ENCODE data around the gene WNK2. TPM values are rescaled to one million over a fixed set of nuclear protein-coding genes. Genes with fewer than 3 reads are reported as not detected.

Gene WNK2
- total and polyA plus RNA-seq, 12 donors = 16.6 to 236 (median 178) TPM

- intact Hi-C loops (cut with DNase I) = loop anchor here in 8 of 10 donors (1.0 to 10.0 kb wide), 7 partner anchors 145 to 201 kb away; no protein-coding TSS in a partner anchor
- no peak for TF ChIP-seq CTCF (IDR thresholded peaks at IDR 0.05)
- Histone ChIP-seq H3K27ac (peak overlapping the region in 9 of 10 donors; percentile 2 to 58 (median 39)), H3K27me3 (no peaks in the 10 kb centered on the region), H3K4me3 (no peak overlapping the region), H3K36me3 (peaks cover 0 to 4% (median 0%) of the 10 kb centered on the region in 9 donors), H3K4me1 (peaks cover 9 to 50% (median 24%) of the 10 kb centered on the region in 9 donors), H3K9me3 (no peaks in the 10 kb centered on the region)
- 54% methylated on average over 15 of the region's 15 CpGs for WGBS, 2 donors
- ATAC-seq (peak in 7 of 8 donors; percentile 16 to 49 (median 40)), DNase-seq (peak in 1 of 2 donors; percentile 41)
These were observed 121.6 kb downstream of the WNK2 start for GRCh38 chr9:93305497-93306020.

- no peaks in the 10 kb centered on the region for H3K27me3 ChIP-seq
- no peak overlapping the region for H3K4me3 ChIP-seq
- intact Hi-C loops (cut with DNase I) = loop anchor here in 4 of 10 donors (5.0 to 10.0 kb wide), 3 partner anchors 149 to 201 kb away; no protein-coding TSS in a partner anchor
- DNase-seq = no peak
- peaks cover 0 to 6% (median 0%) of the 10 kb centered on the region in 9 donors for H3K36me3 ChIP-seq
- no peak for TF ChIP-seq CTCF (IDR thresholded peaks at IDR 0.05)
- no peaks in the 10 kb centered on the region for H3K9me3 ChIP-seq
- ATAC-seq = no peak
- H3K4me1 ChIP-seq = peaks cover 6 to 44% (median 24%) of the 10 kb centered on the region in 9 donors
- WGBS, 2 donors = 67 to 71% methylated on average over 9 of the region's 9 CpGs
- peak overlapping the region in 8 of 10 donors; percentile 2 to 58 (median 39) for H3K27ac ChIP-seq
These were observed 122.1 kb downstream of the WNK2 start for GRCh38 chr9:93306081-93306480.

GRCh38 chr9:93306579-93307091 lies 122.7 kb downstream of the WNK2 start:
- peak overlapping the region in 1 of 10 donors; percentile 26 for H3K27ac ChIP-seq
- no peak overlapping the region for H3K4me3 ChIP-seq
- DNase-seq (peak in 1 of 2 donors; percentile 2), ATAC-seq (no peak)
- intact Hi-C loops (cut with DNase I) = loop anchor here in 4 of 10 donors (5.0 to 10.0 kb wide), 3 partner anchors 149 to 202 kb away; no protein-coding TSS in a partner anchor
- TF ChIP-seq CTCF (IDR thresholded peaks at IDR 0.05) = no peak
- H3K36me3 ChIP-seq = peaks cover 0 to 7% (median 0%) of the 10 kb centered on the region in 9 donors
- no peaks in the 10 kb centered on the region for H3K27me3 ChIP-seq
- H3K9me3 ChIP-seq = no peaks in the 10 kb centered on the region
- peaks cover 5 to 39% (median 23%) of the 10 kb centered on the region in 9 donors for H3K4me1 ChIP-seq
- 91 to 94% methylated on average over 35 of the region's 35 CpGs for WGBS, 2 donors

- peak in 1 of 2 donors; percentile 1 for DNase-seq
- no peak overlapping the region for H3K27ac ChIP-seq
- no peak overlapping the region for H3K4me3 ChIP-seq
- peaks cover 5 to 31% (median 18%) of the 10 kb centered on the region in 9 donors for H3K4me1 ChIP-seq
- H3K9me3 ChIP-seq = no peaks in the 10 kb centered on the region
- intact Hi-C loops (cut with DNase I) = loop anchor here in 4 of 10 donors (5.0 to 10.0 kb wide), 3 partner anchors 150 to 203 kb away; no protein-coding TSS in a partner anchor
- peaks cover 0 to 7% (median 0%) of the 10 kb centered on the region in 9 donors for H3K36me3 ChIP-seq
- ATAC-seq = no peak
- no peak for TF ChIP-seq CTCF (IDR thresholded peaks at IDR 0.05)
- 90% methylated on average over 24 of the region's 24 CpGs for WGBS, 2 donors
- H3K27me3 ChIP-seq = no peaks in the 10 kb centered on the region
These were observed 123.7 kb downstream of the WNK2 start for GRCh38 chr9:93307468-93308157.

Data from heart right ventricle (tissue), 16 donors.